Adipose tissue (tissue), 3 donors: ENCODE results near the gene HOXC10. TPM values are rescaled to one million over a fixed set of nuclear protein-coding genes. Genes with fewer than 3 reads are reported as not detected.

Source experiments
- H3K27ac ChIP-seq: one replicate; pipeline ENCODE4 v1.5.1; 2013; ENCODE audit warnings: low read depth, low read length
- WGBS, 3 donors: extraction: QIAGEN DNeasy Blood & Tissue Kit; methylation state at CpG; one replicate each; pipeline ENCODE4 v1.1.7; 2013; 5-methylcytosine and 5-hydroxymethylcytosine counted together
- polyA plus RNA-seq, 3 donors: library from polyadenylated mRNA; stranded (reverse); fragments of 200-250 nt; gene quantifications; one replicate each; pipeline ENCODE4 v1.2.3, GENCODE V29; 2013
- donor health status: healthy with polysubstance abuse.
- donor health status: Bipolar disorder and iron deficiency.
- donor health status: healthy.

HOXC10 gene
- polyA plus RNA-seq, 3 donors = 0.22 to 0.63 TPM; not detected in 1

GRCh38 chr12:53996240-53997203, 11.6 kb downstream of the HOXC10 start:
- H3K27ac ChIP-seq = no peak overlapping the region
- WGBS, 3 donors = 33 to 51% (median 36%) methylated on average over 28 to 29 of the region's 29 CpGs

DNA sequence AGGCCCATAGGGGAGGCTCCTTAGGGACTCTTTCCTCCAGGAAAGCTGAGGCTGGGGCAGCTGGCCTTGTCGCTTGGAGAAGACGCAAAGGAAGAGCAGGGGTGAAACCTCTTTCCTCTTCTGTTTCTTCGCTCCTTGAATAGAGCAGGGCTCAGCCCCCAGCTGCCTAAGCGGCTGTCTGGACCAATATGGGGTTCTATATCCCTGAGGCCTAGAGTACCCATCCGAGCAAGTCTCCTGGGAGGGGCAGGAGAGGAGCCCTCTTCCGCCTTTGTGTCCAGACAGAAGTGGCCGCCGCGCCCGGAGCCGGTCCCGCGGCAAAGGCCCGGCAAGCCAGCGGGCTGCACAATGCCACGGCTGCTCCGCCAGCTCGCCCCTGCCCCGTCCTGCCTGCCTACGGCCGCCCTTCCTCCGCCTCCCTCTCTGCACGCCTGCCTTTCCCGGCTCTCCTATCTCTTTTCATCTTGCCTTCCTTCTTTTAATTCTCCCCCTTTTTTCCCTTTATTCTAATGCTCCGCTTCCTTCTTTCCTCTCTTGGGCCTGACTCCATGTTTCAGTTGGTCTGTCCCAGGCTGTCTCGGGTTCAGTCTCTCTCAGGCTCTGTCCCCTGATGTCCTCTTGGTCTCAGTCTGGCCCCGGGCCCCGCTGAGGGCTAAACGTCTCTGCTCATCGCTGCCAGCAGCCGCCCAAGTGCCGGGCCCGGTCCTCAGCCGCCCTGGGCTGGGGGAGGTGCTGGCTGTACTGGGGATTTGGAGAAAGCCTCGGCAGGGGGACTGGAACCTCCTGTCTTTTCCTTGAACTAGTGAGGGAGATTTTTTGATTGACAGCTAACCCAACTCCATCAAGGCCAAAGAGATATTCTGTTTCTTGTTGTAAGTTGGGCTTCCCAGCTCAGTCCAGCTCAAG, 12.5 kb downstream of the HOXC10 start:
- H3K27ac ChIP-seq = no peak overlapping the region
- WGBS, 3 donors = 7 to 15% (median 13%) methylated on average over 35 of the region's 35 CpGs

DNA sequence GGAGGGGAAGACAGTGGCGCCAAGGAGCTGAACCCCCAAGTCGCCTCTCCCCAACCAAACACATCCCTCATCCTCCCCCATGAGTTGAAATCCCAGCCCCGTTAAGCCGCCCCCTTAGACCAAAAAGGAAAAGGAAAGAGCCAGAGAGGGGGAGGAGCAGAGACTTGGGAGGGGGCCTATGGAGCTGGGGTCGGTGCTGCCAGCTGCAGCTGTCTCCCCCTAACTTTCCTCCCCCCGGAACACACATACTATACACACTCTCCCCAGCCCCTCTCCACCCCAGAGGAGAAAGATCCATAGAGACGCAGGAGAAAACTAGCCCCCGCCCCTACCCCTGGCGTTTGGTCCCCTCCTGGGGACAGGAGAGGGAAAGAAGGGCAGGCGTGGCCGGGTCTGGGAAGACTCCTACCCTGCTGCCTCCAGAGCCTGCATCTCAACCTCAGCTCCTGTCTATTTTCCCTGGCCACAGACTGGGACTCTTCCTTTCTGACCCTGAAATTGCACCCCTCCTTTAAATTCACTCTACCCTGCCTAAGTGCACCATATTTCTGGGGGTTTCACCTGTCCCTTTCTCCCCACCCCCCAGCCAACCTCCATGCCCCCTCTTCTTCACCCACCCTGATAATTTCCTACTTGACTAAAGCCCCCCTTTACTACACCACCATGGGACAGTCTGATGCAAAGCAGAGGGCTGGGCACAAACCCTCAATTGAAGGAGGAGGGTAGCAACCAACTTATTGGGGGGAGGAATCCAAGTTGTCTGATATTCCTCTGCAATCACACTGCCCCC, 13.4 kb downstream of the HOXC10 start:
- no peak overlapping the region for H3K27ac ChIP-seq
- WGBS, 3 donors = 9 to 19% (median 15%) methylated on average over 10 to 11 of the region's 11 CpGs

DNA sequence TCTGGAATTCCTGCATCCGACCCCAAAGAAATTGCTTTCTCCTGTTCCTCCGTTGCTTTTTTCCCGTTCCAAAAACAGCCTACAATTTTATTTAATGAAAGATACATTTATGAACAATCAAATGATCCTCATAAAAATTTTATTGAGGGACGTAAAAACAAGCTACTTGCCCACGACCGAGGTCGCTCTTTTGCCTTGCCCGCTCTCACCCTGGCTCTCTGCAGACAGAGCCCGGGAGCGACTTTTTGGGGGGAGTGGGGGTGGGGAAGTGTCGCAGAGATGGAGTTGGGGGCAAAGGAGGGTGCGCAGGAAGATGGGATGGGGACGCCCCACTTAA, 13.9 kb downstream of the HOXC10 start:
- no peak overlapping the region for H3K27ac ChIP-seq
- WGBS, 3 donors = 10 to 14% (median 12%) methylated on average over 13 of the region's 13 CpGs

DNA sequence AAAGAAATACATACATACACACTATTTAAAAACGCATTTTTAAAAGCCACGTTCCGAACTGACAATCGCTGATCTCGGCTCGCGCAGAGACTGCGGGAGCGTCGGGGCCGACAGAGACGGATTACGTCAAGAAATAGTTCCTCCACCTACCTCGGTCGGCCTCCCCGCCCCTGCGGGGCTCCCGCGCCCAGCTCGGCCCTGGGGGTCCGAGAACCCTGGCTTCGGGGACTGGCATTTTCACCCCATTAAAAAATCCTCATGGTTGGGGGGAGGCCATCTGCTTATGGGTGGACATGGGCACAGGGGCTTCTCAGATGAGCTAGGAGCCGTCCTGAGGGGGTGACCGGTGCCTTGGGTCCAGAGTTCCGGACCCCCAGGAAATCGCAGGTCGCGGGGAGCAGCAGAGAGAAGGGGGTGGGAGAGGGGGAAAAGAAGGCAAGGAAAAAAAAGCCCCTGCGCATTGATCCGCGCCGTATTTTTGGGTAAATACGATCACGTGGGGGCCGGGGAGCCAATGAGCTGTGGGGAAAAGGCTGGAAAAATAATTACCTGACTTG, 14.7 kb downstream of the HOXC10 start:
- WGBS, 3 donors = 2 to 4% (median 3%) methylated on average over 35 of the region's 35 CpGs
- H3K27ac ChIP-seq = no peak overlapping the region

- WGBS, 3 donors = 2 to 5% (median 3%) methylated on average over 81 to 87 of the region's 87 CpGs
These were observed 15.5 kb downstream of the HOXC10 start, which contains the start of gene HOXC9 for GRCh38 chr12:54000116-54001114. TSS of gene HOXC9 (plus strand) at chr12:54000161. CDS start at chr12:54000189, 28 bp downstream.

GRCh38 chr12:54001283-54002187, 16.6 kb downstream of the HOXC10 start:
- 26 to 40% (median 30%) methylated on average over 8 of the region's 8 CpGs for WGBS, 3 donors
- H3K27ac ChIP-seq = no peak overlapping the region

More at GRCh38 chr12:54000116-54001114, 15.5 kb downstream of the HOXC10 start, which contains the start of gene HOXC9:
- no peak within 1 kb of the TSS for H3K27ac ChIP-seq

GRCh38 chr12:54002278-54002914, 17.4 kb downstream of the HOXC10 start:
- no peak overlapping the region for H3K27ac ChIP-seq
- WGBS, 3 donors = 14 to 34% (median 27%) methylated on average over 19 of the region's 19 CpGs

DNA sequence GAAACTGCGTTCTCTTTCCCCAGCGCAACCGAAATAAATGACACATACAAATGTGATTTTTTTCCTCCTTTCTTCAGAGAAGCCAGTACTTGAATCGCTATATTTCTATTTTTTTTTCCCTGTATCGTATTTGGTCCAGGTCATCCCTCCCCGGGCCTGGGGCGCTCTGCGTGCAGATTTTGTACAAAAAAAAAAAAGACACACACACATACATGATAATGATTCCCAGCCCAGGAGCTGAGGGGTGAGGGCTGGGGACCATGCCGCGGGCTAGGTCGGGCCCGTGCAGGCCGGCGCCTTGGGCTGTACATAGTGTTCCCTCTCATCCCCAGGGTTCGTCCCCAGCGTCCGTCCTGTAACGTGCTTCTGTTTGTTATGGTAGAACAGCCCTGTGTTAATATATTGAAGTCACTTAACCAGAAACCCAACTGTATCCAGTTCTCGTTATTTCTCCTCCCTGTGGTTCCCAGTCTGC, 18.0 kb downstream of the HOXC10 start:
- H3K27ac ChIP-seq = no peak overlapping the region

GRCh38 chr12:54003625-54004024, 18.7 kb downstream of the HOXC10 start:
- no peak overlapping the region for H3K27ac ChIP-seq
- WGBS, 3 donors = 29 to 55% (median 51%) methylated on average over 3 of the region's 3 CpGs

More for the DNA sequence above, 18.0 kb downstream of the HOXC10 start:
- 18 to 45% (median 38%) methylated on average over 19 of the region's 19 CpGs for WGBS, 3 donors

DNA sequence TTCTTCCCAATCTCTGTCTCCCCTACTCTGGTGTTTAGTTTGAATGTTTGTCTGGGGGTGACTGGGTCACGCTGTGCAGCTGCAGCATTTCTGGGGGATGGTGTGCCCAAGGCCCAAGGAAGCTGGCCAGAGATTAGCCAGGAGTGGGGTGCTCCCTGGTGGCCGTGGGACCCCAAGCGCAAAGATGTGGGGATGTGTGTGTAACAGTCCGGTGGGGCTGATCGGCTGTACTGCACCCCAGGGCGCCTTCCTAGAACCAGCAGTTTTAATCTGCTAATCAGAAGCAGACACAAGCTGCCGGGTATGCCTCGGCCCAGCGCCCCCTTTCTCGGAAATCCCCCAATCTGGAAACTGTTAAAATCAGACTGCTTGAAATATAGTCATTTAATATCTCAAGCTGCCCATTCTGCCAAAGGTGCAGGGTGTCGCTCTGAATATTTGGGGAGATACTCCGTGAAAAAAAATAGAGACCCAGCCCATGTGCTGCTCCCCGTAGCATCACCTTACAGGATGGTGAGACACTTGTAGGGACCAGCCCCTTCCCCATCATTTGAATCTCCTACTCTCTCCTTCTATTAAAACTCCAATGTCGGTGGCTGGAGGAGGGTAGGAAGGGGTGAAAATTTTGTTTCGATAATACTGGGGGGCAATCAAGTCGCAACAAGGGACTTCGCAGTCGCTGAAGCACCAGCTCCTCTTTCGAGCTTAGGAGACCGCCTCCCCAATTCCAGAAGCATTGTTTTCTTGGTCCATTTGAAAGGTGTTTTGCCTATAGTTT, 19.3 kb downstream of the HOXC10 start:
- H3K27ac ChIP-seq = no peak overlapping the region
- WGBS, 3 donors = 19 to 31% (median 23%) methylated on average over 20 of the region's 20 CpGs

DNA sequence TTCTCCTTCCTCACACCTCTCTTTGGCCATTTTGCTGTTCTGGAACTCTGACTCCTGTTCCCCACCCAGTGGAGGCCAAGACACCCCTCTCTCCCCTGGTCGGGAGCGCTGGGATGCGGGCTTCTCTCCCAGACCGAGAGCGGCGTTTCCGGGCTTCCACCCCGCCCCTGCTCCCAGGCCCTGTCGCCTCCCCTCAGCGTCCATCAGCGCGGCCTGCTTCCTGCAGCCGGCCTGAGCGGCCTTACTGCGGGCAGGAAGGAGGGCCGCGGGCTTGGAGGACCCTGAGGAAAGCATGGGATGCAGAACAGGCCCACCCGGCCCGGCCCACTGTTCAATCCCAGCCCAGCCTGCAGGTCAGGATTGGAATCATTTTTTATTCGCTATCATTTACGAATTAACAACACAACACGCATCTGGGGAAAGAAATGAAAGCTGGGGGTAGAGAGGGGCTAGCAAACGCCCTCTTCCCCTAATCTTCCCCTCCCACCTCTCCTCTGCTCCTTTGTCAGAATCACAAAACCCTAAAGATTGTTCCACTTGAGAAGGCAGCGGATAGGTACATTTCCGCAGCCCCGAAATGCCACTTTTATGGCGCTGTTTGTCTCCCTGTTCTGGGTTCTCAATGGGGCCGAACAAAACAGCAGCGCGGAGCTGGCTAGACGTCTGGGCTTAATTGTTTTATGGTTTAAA, 20.0 kb downstream of the HOXC10 start:
- WGBS, 3 donors = 10 to 21% (median 15%) methylated on average over 31 of the region's 31 CpGs
- no peak overlapping the region for H3K27ac ChIP-seq

GRCh38 chr12:54005531-54005852, 20.5 kb downstream of the HOXC10 start:
- WGBS, 3 donors = 4 to 8% (median 7%) methylated on average over 26 of the region's 26 CpGs
- no peak overlapping the region for H3K27ac ChIP-seq

DNA sequence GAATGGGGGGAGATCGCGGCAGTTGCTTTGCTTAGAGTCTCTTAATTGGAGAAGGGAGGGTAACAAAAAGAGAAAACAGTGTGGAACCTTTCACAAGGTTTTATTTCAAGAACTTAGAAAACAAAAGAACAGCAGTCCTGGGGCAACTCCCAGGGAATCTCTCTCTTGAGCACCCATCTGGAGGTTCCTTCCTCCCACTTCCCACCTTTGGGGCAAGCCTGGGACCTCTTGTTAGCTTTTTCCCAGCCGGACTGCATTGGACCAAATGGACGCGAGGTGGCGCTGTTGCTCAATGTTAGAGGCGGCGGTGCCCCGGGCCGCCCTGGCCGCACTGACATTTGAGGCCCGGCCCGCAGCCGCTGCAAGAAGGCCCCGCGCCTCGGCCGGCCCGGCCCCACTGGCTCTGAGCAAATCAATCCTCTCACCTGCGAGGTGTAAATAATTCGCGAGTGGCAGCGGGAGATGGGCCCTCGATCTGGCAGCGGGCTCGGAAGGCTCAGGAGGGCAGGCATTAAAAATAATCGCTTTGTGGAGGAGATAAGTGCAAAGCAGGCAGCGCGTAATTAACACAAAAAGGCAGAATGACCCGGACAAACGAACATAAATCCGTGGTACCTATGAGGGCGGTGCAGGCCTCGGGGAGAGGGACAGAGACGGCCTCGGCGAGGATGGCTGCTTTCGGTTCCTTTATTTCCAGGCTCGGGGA, 21.1 kb downstream of the HOXC10 start:
- 6 to 8% (median 7%) methylated on average over 39 of the region's 39 CpGs for WGBS, 3 donors
- no peak overlapping the region for H3K27ac ChIP-seq
